GM12878 (cell line): ENCODE results near the gene ABCA2. TPM values are rescaled to one million over a fixed set of nuclear protein-coding genes. Genes with fewer than 3 reads are reported as not detected.

ENCODE experiments used
- BACH1 ChIP-seq: fragments of 450-650 bp; IDR thresholded peaks from 2 replicates; pipeline ENCODE4 v1.6.1; 2017; ENCODE audit warnings: mild to moderate bottlenecking, borderline replicate concordance
- BMI1 ChIP-seq: fragments of 450-650 bp; IDR thresholded peaks from 2 replicates; pipeline ENCODE4 v1.6.1; 2016; ENCODE audit warnings: mild to moderate bottlenecking, moderate library complexity, borderline replicate concordance
- HDGF ChIP-seq: fragments of 450-650 bp; IDR thresholded peaks from 2 replicates; pipeline ENCODE4 v1.6.1; 2016; ENCODE audit warnings: antibody characterized with exemption
- MYC ChIP-seq: IDR thresholded peaks from 2 replicates; pipeline ENCODE4 v1.6.1; 2011; ENCODE audit warnings: mild to moderate bottlenecking, low read length, moderate library complexity, inconsistent platforms; ENCODE audit not compliant: insufficient read depth, insufficient replicate concordance, insufficient read length, severe bottlenecking
- RBBP5 ChIP-seq: fragments of 200-600 bp; sonication (generic); conservative IDR thresholded peaks from 2 replicates; pipeline ENCODE4 v1.6.1; 2016
- RELA ChIP-seq: fragments of 450-650 bp; IDR thresholded peaks from 2 replicates; pipeline ENCODE4 v1.8.0; 2014; ENCODE audit warnings: borderline replicate concordance; ENCODE audit not compliant: partially characterized antibody
- SREBF1 ChIP-seq: IDR thresholded peaks from 2 replicates; pipeline ENCODE4 v1.6.1; 2012; ENCODE audit warnings: mild to moderate bottlenecking, low read length
- STAT1 ChIP-seq: fragments of 450-650 bp; conservative IDR thresholded peaks from 2 replicates; pipeline ENCODE4 v1.6.1; 2014; ENCODE audit warnings: antibody characterized with exemption, mild to moderate bottlenecking
- SUZ12 ChIP-seq: fragments of 200-600 bp; sonication (generic); IDR thresholded peaks from one replicate; pipeline ENCODE4 v1.6.1; 2018; ENCODE audit warnings: antibody characterized with exemption, mild to moderate bottlenecking; ENCODE audit not compliant: unreplicated experiment
- ZNF622 ChIP-seq: fragments of 450-650 bp; IDR thresholded peaks from 2 replicates; pipeline ENCODE4 v1.6.1; 2017; ENCODE audit warnings: mild to moderate bottlenecking, inconsistent platforms
- polyA plus RNA-seq, 11 experiments: library from polyadenylated mRNA; depleted of rRNA in 4 of 11; unstranded in 6 of 11; stranded (reverse) in 5 of 11; fragments of >200 nt; fragmentation: Nextera tagmentation in 4 of 11; fragmentation: Illumina TruSeq in 1 of 11; extraction: Ambion mirVana in 4 of 11; extraction: Trizol in 1 of 11; gene quantifications; 1 replicate in 1 of 11; 2 replicates in 10 of 11; pipeline versions ENCODE4 v1.2.1 to v1.2.3, GENCODE V29; 2011 to 2016; ENCODE audit warnings: inconsistent platforms in 2 of 11, missing spikeins in 2 of 11, low read depth in 1 of 11
- total RNA-seq, 4 experiments: library from RNA; depleted of rRNA in 3 of 4; stranded (reverse); fragments of >200 nt in 3 of 4; fragmentation: Illumina TruSeq in 1 of 4; extraction: Trizol in 1 of 4; gene quantifications; 2 replicates each; pipeline versions ENCODE4 v1.2.1 to v1.2.3, GENCODE V29; 2013 to 2021
- TF ChIP-seq, protein P1 (sequence below): fragments of 450-650 bp; formaldehyde crosslinking; IDR thresholded peaks from 2 replicates; pipeline ENCODE4 v1.5.0; 2022; ENCODE audit warnings: mild to moderate bottlenecking, missing genetic modification characterization
- TF ChIP-seq, protein P2 (sequence below): IDR thresholded peaks from 2 replicates; pipeline ENCODE4 v1.6.1; 2011; ENCODE audit warnings: low read depth, low read length, improper control_type of control experiment, borderline replicate concordance
- TF ChIP-seq, protein P3 (sequence below): fragments of 450-650 bp; IDR thresholded peaks from 2 replicates; pipeline ENCODE4 v1.6.1; 2017; ENCODE audit warnings: mild to moderate bottlenecking, moderate library complexity

Gene ABCA2
- total and polyA plus RNA-seq, 10 of the 15 experiments (the other 5 are each of a cell fraction or from before 2014, with no cell fraction given) = 0.13 to 2.6 (median 0.71) TPM; not detected in 2

DNA sequence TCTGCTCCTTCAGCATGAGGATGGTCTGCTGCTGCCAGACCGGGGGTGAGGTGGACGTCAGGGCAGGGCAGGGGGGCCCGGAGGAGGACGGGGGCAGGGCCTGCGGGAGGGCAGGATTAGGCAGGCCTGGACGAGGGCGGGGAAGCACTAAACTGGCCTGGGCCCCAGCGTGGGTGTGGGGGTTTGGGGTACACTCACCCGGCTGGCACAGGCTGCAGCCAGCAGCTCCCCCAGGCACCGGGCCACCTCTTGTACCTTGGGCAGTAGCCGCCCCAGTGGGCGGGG, 36.8 kb upstream of the ABCA2 start (continued):
- TF ChIP-seq, protein P1, sequence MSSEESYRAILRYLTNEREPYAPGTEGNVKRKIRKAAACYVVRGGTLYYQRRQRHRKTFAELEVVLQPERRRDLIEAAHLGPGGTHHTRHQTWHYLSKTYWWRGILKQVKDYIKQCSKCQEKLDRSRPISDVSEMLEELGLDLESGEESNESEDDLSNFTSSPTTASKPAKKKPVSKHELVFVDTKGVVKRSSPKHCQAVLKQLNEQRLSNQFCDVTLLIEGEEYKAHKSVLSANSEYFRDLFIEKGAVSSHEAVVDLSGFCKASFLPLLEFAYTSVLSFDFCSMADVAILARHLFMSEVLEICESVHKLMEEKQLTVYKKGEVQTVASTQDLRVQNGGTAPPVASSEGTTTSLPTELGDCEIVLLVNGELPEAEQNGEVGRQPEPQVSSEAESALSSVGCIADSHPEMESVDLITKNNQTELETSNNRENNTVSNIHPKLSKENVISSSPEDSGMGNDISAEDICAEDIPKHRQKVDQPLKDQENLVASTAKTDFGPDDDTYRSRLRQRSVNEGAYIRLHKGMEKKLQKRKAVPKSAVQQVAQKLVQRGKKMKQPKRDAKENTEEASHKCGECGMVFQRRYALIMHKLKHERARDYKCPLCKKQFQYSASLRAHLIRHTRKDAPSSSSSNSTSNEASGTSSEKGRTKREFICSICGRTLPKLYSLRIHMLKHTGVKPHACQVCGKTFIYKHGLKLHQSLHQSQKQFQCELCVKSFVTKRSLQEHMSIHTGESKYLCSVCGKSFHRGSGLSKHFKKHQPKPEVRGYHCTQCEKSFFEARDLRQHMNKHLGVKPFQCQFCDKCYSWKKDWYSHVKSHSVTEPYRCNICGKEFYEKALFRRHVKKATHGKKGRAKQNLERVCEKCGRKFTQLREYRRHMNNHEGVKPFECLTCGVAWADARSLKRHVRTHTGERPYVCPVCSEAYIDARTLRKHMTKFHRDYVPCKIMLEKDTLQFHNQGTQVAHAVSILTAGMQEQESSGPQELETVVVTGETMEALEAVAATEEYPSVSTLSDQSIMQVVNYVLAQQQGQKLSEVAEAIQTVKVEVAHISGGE = no peak
- no peak for TF ChIP-seq ZNF622
- no peak for TF ChIP-seq MYC
- TF ChIP-seq STAT1 = no peak
- TF ChIP-seq RBBP5 = no peak
- TF ChIP-seq SUZ12 = no peak
- TF ChIP-seq HDGF = no peak
- TF ChIP-seq, protein P2, sequence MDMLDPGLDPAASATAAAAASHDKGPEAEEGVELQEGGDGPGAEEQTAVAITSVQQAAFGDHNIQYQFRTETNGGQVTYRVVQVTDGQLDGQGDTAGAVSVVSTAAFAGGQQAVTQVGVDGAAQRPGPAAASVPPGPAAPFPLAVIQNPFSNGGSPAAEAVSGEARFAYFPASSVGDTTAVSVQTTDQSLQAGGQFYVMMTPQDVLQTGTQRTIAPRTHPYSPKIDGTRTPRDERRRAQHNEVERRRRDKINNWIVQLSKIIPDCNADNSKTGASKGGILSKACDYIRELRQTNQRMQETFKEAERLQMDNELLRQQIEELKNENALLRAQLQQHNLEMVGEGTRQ = no peak
- no peak for TF ChIP-seq RELA
- no peak for TF ChIP-seq SREBF1
- no peak for TF ChIP-seq BACH1
- TF ChIP-seq, protein P3, sequence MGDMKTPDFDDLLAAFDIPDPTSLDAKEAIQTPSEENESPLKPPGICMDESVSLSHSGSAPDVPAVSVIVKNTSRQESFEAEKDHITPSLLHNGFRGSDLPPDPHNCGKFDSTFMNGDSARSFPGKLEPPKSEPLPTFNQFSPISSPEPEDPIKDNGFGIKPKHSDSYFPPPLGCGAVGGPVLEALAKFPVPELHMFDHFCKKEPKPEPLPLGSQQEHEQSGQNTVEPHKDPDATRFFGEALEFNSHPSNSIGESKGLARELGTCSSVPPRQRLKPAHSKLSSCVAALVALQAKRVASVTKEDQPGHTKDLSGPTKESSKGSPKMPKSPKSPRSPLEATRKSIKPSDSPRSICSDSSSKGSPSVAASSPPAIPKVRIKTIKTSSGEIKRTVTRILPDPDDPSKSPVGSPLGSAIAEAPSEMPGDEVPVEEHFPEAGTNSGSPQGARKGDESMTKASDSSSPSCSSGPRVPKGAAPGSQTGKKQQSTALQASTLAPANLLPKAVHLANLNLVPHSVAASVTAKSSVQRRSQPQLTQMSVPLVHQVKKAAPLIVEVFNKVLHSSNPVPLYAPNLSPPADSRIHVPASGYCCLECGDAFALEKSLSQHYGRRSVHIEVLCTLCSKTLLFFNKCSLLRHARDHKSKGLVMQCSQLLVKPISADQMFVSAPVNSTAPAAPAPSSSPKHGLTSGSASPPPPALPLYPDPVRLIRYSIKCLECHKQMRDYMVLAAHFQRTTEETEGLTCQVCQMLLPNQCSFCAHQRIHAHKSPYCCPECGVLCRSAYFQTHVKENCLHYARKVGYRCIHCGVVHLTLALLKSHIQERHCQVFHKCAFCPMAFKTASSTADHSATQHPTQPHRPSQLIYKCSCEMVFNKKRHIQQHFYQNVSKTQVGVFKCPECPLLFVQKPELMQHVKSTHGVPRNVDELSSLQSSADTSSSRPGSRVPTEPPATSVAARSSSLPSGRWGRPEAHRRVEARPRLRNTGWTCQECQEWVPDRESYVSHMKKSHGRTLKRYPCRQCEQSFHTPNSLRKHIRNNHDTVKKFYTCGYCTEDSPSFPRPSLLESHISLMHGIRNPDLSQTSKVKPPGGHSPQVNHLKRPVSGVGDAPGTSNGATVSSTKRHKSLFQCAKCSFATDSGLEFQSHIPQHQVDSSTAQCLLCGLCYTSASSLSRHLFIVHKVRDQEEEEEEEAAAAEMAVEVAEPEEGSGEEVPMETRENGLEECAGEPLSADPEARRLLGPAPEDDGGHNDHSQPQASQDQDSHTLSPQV = no peak
- TF ChIP-seq BMI1 = no peak
